C4-2B (cell line): ENCODE results near the gene NLRP11.
"Not testable (repeated sequence)": the region's sequence is repeated elsewhere in the genome, so short reads cannot be mapped to it uniquely, and the experiment has no call there.

Experiments
- H3K27ac ChIP-seq: fragments of 450-650 bp; 2 replicates; pipeline ENCODE4 v1.5.1; 2017
- ZFX ChIP-seq: fragments of 450-650 bp; IDR thresholded peaks from 2 replicates; pipeline ENCODE4 v1.6.1; 2017
- TF ChIP-seq, protein P1 (sequence below): fragments of 450-650 bp; conservative IDR thresholded peaks from 2 replicates; pipeline ENCODE4 v1.5.1; 2017; ENCODE audit warnings: mild to moderate bottlenecking

The NLRP11 gene

GRCh38 chr19:55801416-55801815 is 30.4 kb downstream of the NLRP11 start:
- TF ChIP-seq, protein P1, sequence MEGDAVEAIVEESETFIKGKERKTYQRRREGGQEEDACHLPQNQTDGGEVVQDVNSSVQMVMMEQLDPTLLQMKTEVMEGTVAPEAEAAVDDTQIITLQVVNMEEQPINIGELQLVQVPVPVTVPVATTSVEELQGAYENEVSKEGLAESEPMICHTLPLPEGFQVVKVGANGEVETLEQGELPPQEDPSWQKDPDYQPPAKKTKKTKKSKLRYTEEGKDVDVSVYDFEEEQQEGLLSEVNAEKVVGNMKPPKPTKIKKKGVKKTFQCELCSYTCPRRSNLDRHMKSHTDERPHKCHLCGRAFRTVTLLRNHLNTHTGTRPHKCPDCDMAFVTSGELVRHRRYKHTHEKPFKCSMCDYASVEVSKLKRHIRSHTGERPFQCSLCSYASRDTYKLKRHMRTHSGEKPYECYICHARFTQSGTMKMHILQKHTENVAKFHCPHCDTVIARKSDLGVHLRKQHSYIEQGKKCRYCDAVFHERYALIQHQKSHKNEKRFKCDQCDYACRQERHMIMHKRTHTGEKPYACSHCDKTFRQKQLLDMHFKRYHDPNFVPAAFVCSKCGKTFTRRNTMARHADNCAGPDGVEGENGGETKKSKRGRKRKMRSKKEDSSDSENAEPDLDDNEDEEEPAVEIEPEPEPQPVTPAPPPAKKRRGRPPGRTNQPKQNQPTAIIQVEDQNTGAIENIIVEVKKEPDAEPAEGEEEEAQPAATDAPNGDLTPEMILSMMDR = no peak
- TF ChIP-seq ZFX = no peak
- no peak overlapping the region for H3K27ac ChIP-seq

DNA sequence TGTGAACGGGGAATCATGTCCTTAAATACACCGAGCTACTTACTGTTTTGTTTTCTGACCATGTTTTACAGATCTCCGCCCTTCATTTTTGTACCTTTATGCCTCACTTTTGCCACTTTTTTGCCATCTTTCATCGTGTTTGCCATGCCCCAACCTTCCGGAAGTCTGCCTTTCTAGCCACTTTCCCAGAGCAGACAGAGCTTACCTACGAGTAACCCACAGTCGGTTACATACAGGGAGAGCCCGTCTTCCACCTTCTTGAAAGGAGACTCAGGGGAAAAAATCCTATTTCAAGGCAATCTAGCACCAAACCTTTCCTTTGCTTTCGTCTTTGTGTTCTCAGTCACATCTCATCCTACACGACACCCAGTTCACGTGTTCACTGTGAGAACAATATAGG is 36.8 kb downstream of the NLRP11 start:
- TF ChIP-seq ZFX = no peak
- TF ChIP-seq, protein P1 = no peak
- no peak overlapping the region for H3K27ac ChIP-seq

DNA sequence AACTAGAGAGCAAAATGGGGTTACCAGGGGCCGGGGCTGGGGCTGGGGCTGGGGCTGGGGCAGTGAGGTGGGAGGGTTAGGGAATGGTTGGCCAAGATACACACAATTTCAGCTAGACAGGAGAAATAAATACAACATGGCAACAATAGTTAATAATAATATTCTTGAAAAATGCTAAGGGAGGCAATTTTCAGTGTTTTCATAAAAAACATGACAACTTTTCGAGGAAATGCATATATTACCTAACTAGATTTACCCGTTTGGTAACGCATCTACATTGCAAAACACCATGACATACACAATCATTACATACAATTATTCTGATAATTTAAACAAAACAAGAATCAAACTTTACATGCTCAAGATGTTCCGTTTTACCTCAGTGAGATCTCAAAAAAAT is 50.7 kb downstream of the NLRP11 start:
- TF ChIP-seq, protein P1 = no peak
- TF ChIP-seq ZFX = no peak
- no peak overlapping the region for H3K27ac ChIP-seq

DNA sequence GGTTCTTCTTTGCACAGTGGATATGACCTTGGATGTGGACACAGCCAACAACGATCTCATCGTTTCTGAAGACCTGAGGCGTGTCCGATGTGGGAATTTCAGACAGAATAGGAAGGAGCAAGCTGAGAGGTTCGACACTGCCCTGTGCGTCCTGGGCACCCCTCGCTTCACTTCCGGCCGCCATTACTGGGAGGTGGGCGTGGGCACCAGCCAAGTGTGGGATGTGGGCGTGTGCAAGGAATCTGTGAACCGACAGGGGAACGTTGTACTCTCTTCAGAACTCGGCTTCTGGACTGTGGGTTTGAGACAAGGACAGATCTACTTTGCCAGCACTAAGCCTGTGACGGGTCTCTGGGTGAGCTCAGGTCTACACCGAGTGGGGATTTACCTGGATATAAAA is 53.5 kb downstream of the NLRP11 start:
- H3K27ac ChIP-seq = no peak overlapping the region
- TF ChIP-seq, protein P1 = no peak
- TF ChIP-seq ZFX = no peak

DNA sequence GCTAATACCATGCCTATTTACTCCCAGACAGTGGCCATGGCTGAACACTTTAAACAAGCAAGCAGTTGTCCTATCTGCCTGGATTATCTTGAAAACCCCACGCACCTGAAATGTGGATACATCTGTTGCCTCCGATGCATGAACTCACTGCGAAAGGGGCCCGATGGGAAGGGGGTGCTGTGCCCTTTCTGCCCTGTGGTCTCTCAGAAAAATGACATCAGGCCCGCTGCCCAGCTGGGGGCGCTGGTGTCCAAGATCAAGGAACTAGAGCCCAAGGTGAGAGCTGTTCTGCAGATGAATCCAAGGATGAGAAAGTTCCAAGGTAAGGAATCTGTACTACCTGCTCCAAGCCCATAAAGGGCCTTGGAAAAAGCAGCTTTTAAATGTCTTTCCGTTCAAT is 54.3 kb downstream of the NLRP11 start:
- no peak overlapping the region for H3K27ac ChIP-seq
- no peak for TF ChIP-seq ZFX
- TF ChIP-seq, protein P1 = peak; percentile 48

- not testable (repeated sequence) for H3K27ac ChIP-seq
Observed at GRCh38 chr19:55769632-55770031, 62.2 kb downstream of the NLRP11 start.

- not testable (repeated sequence) for H3K27ac ChIP-seq
Observed at GRCh38 chr19:55768818-55769217, 63.0 kb downstream of the NLRP11 start, which contains the start of gene RFPL4AL1. RFPL4AL1 (plus strand) TSS chr19:55769118; CDS start chr19:55771805, 2,687 bp downstream.

- H3K27ac ChIP-seq = no peak overlapping the region
- TF ChIP-seq, protein P1 = no peak
- TF ChIP-seq ZFX = no peak
Observed at GRCh38 chr19:55766466-55766865, 65.3 kb downstream of the NLRP11 start.

DNA sequence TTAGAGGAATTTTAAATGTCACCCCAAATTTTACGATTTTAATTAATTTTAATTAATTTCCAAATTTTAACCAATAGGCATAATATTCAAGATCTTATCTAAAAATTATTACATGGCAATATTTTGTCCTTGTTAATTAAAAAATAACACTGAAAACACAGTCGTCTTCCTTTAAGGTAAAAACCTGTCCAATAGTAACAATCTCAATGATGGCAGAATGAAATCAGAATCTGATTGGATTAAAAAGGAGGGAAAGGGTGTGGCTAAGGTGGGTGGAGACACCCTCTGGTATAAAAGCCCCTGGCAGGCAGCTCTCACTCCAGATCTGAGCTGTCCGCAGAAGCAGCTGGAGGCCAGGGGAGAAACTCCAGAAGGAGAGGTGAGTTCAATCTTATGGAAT is 73.0 kb downstream of the NLRP11 start, which contains the start of gene RFPL4A:
Gene RFPL4A, plus strand, starts transcription at position 301 of the 400 bp plus-strand sequence. CDS start 2,704 bp downstream, outside the sequence.
- not testable (repeated sequence) for H3K27ac ChIP-seq

GRCh38 chr19:55756808-55757207 is 75.0 kb downstream of the NLRP11 start:
- H3K27ac ChIP-seq = not testable (repeated sequence)
